Measurements from ENCODE around the gene SNN.

SNN gene

DNA sequence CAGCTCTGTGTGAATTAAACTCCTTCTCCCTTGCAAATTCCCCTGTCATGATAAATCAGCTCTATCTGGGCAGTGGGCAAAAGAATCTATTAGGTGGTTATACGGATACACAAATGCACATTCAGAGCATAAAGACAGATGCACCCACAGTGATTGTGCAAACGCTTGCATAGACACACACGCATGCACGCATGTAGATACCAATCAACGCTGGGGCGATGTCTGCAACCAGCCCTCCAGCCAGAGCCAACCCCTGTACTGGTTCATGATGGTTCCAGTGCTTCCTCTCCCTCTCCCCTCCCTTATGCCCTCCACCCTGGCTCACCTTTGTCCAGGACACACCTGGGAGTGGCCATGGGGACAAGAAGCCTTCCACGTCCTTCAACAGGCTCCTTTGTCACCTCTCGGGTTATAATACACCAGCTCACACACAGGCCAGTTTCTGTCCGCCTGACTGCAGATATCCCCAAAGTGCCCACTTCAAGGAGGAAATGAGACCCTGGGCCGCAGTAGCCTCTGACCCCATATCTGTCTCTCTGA lies 33.1 kb upstream of the SNN start:
- no peak overlapping the region for H3K4me3 ChIP-seq (ENCODE audit: low read depth, low read length)

DNA sequence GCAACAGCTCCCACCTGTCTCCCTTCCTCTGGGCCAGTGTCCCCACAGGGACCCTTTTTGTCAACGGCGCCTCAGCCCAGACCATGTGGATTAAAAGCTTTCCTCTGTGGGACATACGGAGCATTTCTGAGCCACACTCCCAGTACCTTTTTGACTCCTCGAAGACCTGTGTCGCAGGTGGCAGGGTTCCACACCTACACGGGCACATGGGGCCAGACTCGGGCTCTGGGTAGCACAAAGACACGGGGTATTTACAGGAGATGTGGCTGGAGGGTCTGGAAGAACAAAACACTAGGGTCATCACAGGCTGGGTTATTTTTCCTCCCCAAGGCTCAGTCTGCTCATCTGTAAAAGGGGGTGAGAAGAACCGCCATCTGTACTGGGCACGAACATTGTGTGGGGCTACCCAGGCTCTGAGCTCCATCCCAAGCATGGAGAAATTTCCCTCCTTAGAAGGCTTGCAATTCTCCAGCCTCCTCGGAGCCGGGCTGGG lies 32.5 kb upstream of the SNN start:
- H3K4me3 ChIP-seq (ENCODE audit: low read depth, low read length): peak overlapping the region; percentile 8

DNA sequence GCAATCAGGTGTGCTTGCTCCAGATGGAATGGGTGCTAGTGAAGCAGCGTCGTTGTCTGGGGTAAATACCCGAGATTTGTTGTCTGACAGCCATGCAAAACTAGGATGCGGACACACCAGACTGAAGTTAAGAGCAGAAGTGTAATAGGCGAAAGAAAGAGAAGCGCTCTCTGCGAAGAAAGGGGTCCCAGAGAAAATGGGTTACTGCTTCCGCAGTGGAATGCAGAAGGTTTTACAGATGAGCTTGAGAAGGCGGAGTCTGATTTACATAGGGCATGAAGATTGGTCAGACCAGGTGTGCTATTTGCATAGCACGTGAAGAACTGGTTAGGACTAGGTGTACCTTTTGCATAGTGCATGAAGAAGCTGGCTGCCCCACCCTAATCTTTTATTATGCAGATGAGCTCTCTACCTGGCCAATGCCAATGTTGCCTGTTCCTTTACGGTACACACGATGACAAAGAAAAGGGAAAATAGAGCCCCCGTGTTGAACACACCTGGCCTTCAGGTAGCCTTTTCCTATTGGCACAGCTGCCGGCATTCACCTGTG lies 32.0 kb upstream of the SNN start:
- peak overlapping the region; percentile 8 for H3K4me3 ChIP-seq (ENCODE audit: low read depth, low read length)

DNA sequence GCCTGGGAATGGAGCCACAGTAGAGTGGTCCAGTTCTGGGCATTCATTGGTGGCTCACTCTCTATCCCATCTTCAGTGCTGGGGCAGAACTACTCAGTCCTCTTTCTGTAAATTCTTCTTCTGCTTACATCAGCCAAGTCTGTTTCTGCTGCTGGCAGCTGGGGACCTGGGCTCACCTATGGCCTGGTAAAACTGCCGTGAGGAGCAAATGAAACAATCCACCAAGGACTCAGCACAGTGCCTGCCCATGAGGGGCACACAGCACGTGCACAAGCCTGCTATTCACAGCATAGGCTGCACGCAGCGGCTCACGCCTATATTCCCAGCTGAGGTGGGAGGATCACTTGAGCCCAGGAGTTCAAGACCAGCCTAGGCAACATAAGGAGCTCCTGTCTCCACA lies 30.9 kb upstream of the SNN start:
- H3K4me3 ChIP-seq (ENCODE audit: low read depth, low read length): no peak overlapping the region

DNA sequence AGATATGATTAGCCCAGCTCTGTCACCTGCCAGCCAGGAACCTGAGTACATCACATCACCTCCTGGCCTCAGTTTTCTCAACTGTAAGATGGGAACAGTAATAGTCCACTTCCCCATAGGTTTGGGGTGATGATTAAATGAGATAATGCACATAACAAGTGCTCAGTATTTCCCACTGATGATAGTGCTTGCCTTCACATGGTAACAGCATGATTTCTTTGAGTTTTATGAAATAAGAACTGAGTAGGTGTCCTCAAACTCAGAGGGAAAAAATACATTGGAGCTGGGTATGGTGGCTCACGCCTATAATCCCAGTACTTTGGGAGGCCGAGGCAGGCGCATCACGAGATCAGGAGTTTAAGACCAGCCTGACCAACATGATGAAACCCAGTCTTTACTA lies 30.1 kb upstream of the SNN start:
- no peak overlapping the region for H3K4me3 ChIP-seq (ENCODE audit: low read depth, low read length)

DNA sequence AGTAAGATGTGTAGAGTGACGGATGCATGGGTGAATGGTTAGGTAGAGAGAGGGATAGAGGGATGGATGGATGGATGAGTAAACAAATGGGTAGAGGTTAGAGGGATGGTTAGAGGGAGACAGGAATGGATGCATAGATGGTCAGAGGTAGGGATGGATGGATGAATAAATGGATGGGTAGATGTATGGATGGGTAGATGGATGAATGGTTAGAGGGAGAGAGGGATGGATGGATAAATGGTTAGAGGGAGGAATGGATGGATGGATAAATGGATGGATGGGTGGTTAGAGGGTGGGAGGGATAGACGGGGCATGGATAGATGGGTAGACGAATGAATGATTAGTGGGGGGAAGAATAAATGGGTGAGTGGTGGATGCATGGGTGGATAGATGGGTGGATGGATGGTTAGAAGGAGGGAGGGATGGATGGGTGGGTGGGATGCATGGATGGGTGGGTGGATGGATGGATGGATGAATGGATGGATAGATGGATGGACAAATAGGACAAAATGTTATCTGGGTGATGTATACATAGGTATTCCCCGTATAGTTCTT lies 29.2 kb upstream of the SNN start:
- no peak overlapping the region for H3K4me3 ChIP-seq (ENCODE audit: low read depth, low read length)

DNA sequence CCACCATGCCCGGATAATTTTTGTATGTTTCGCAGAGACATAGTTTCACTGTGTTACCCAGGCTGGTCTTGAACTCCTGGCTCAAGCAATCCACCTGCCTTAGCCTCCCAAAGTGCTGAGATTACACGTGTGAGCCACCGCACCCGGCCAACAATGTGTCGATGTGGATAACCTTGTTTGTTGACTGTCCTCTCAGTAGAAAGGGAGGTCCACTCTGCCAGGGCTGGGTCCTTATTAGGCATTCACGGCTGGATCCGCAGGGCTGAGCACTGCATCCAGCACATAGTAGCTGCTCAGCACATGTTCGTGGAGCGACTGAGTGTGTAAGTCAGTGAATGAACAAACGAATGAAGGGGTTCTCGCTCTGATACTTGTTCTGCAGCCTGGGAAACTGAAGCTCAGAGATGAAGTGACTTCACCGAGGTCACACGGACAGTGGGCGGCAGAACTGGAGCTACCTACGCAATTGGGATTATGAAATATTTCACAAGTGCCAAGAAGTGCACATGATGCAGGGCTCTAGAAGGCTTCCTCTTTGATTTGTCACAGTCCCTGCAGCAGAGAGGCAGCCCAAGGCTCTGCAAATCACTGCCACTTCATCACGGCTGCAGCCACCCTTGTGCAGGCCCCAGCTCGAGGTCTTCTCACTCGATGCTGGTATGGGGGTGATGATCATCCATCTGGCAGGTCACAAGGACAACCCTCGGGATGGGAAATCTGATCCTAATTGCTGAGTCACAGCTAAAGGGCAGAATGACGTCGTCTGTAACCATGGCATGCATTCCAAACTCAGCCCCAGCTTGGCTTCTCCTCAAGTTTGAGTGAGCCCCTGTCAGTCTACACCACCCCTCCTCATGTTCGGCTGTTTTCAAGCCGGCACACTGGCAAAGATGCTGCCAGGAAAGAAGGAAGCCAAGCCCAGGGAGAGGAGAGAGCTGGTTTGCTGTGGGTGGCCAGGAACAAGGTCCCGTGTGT lies 28.0 kb upstream of the SNN start:
- H3K4me3 ChIP-seq (ENCODE audit: low read depth, low read length): no peak overlapping the region

DNA sequence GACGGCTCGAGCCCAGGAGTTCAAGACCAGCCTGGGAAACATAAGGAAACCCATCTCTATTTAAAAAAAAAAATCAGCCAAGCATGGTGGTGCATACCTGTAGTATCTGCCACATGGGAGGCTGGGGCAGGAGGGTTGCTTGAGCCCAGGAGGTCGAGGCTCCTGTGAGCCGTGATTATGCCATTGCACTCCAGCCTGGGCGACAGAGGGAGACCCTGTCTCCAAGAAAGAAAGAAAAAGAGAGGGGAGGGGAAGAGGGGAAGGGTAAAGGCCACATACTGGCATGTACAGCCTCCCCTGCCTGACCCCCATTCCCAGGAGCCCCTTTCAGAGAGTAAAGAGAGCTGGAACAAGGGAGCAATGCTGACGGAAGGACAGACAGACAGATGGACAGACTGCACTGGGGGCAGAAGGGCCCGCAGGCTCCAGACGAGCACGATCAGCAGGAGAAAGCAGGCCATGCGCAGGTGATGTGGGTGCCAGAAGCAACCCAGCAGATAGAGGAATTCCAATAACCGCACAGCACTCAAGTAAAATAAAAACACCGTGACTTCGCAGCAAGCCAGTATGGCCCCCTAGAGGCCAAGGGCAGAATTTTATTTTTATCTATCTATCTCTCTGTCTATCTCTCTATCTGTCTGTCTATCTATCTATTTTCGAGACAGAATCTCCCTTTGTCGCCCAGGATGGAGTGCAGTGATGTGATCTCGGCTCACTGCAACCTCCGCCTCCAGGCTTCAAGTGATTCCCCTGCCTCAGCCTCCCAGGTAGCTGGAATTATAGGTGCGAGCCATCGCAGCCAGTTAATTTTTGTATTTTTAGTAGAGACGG lies 27.1 kb upstream of the SNN start:
- H3K4me3 ChIP-seq (ENCODE audit: low read depth, low read length): no peak overlapping the region

DNA sequence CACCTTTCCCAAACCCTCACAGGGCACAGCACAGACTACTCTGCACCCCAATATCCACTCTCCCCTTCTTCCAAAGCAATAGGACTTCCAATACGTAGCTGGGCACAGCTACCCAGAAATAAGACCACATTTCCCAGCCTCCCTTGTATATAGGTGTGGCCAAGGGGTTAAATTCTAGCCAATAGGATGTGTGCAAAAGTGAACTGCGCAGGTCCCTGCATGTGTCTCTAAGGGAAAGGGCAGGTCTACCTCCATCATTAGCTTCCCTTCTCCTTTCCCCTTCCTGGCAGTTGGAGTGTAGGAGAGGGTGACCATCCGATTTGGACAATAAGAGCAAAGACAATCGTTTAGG lies 25.5 kb upstream of the SNN start:
- no peak overlapping the region for H3K4me3 ChIP-seq (ENCODE audit: low read depth, low read length)

DNA sequence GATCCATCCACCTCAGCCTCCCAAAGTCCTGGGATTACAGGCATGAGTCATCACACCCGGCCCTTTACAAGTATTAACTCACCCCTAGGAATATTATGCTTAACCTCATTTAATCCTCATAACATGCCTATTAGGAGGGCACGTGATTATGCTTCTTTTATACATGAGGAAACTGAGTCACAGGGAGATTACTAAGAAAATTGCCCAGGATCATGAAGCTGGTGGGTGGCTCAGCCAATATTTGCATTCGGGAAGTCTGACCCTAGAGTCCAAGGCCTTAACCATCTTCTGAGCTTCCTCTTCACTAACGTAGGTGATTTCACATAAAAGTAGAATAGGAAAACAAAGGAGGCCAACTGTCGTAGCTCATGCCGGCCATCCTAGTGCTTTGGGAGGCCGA lies 19.0 kb upstream of the SNN start:
- H3K4me3 ChIP-seq (ENCODE audit: low read depth, low read length): no peak overlapping the region

DNA sequence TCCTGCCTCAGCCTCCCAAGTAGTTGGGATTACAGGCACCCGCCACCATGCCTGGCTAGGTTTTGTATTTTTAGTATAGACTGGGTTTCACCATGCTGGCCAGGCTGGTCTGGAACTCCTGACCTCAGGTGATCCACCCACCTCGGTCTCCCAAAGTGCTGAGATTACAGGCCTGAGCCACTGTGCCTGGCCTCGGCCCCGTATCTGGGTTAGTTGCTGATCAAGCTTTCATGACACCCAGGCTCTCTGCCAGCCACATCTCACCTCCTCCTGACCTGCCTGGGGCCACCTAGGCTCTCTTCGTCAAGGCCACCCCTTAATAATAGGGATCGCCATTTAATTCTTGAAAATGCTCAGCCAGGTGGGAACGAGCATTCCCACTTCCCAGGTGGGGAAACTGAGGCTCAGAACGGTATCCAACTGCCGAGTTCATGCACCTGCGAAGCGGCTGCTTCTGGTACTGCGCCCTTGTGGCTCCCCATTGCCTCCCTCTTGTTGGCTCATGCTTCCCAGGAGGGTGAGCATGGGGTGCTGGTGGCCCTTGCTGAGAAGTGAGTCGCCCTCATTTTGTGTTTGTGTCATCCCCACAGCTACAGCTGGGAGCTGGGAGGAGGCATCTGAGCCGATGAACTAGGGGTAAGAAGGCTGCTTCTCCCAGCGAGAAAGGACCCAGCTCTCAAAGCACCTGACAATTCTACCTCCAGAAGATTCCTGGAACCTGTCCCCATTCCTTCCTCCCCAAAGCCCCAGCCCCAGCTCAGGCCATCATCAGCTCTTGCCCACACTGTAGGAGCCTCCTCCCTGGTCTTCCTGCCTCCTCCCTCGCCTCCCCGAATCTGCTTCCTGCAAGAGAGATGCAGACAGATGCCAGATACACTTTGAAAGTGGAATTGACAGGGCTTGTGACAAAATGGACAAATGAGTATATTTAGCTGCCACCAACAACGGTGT lies 17.3 kb upstream of the SNN start:
- no peak overlapping the region for H3K4me3 ChIP-seq (ENCODE audit: low read depth, low read length)

DNA sequence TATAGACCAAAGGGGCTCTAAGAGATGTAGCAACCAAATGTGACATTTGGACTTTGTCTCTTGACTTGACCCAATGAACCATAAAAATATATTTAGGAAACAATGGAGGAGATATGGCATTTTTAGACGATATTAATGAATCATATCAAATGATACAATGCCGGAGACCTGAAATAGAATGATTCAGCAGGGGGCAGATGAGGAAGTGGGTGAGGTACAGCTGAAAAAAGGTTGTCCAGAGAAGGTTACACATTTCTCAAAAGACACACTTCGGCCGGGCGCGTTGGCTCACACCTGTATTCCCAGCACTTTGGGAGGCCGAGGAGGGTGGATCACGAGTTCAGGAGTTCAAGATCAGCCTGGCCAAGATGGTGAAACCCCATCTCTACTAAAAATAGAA lies 16.5 kb upstream of the SNN start:
- no peak overlapping the region for H3K4me3 ChIP-seq (ENCODE audit: low read depth, low read length)

DNA sequence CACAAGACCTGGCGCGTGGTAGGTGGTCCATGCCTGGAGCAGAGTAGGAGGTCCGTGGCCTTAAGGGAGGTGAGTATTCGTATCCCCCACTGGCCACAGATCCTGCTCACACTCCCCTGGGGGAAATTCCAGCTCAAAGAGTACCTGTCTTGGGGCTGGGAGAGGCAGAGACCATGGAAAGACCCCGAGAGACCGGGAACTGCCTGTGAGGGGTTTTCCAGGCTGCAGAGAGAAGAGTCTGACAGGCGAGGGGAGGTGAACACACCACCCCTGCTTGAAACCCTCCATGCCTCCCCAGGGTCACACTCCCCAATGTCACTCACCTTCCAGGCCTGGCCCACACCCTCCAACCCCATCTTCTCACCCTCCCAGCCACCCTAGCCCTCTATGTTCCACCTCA lies 12.6 kb upstream of the SNN start:
- H3K4me3 ChIP-seq (ENCODE audit: low read depth, low read length): no peak overlapping the region

DNA sequence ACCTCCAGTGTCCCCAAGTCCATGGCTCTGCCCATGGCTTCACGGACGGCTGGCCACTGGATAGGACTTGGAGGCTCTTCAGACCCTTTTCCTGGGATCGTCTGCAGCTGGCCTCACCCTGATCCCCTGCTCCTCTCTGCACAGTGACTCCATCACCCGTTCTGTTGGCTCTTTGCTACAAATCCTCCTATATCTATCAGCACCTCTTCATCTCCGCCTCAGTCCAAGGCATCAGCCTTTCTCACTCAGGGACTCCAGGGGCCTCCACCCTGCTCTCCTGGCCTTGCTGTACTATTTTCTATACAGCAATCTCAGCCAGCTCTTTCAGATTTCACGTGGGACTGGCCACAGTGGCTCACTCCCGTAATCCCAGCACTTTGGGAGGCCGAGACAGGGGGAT lies 10.7 kb upstream of the SNN start:
- no peak overlapping the region for H3K4me3 ChIP-seq (ENCODE audit: low read depth, low read length)

DNA sequence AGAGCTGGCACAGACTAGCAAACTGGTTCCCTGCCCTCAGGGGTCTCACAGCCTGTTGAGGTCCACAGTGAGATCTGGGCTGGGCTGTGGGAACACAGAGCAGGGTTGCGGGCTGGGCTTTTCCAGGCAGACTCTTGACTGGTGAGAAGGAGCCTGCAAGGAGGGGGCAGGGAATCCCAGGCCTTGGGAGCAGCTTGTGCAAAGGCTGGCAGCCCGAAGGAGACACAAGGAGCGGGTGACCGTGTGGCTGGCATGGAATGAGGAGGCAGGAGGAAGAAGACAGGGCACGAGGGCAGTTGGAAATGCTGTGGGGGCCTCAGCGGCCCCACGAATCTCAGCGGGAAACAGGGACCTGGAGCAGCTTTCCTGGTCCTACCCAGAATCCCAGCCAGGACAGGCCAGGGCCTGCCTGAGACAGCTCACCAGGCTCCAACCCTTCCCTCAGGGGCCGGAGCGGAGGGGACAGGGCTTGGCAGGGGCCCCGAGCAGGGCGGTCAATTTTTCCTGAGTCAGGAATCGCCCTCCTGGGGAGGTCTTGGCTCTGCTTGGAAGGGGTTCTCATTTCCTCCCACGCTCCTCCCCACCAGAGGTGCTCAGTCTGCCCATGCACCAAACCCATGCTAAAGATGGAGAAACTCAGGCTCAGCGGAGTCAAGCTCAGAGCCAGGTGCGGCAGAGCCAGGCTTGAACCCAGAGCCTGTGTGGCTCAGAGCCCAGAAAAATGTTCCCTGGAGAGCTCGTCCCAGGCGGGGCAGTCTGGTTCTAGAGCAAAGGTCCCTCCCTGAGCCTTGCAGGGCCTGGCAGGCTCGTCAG lies 9.2 kb upstream of the SNN start:
- no peak overlapping the region for H3K4me3 ChIP-seq (ENCODE audit: low read depth, low read length)

DNA sequence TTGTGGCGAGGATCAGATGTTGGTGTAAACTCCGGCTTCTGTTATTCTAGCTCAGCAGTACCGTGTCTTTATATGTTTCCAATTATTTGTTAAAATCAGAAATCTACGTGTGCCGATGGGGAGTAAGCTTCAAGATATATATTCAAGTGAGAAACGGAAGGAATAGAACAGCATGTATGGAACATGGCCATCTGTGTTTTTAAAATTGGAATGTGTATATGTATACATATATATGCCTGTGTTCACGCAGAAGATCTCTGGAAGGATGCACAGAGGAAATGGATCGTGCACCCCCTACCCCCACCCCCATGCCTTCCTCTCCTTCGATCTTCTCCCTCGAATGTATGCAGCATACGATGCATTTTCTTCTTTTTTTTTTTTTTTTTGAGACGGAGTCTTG lies 7.7 kb upstream of the SNN start:
- H3K4me3 ChIP-seq (ENCODE audit: low read depth, low read length): no peak overlapping the region

DNA sequence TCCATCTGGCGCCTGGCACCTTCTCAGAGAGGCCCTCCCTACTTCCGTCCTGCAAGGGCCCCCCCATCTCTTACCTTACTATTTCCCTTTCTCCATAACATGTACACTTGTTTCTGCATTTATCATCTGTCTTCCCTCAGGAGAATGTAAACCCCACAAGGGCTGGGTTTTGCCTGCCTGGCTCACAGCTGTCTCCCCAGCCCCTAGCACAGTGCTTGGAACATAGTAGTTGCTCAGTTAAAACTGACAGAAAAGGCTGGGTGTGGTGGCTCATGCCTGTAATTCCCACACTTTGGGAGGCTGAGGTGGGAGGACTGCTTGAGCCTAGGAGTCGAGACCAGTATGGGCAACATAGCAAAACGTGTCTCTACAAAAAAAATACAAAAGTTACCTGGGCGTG lies 5.7 kb upstream of the SNN start:
- H3K4me3 ChIP-seq (ENCODE audit: low read depth, low read length): no peak overlapping the region

DNA sequence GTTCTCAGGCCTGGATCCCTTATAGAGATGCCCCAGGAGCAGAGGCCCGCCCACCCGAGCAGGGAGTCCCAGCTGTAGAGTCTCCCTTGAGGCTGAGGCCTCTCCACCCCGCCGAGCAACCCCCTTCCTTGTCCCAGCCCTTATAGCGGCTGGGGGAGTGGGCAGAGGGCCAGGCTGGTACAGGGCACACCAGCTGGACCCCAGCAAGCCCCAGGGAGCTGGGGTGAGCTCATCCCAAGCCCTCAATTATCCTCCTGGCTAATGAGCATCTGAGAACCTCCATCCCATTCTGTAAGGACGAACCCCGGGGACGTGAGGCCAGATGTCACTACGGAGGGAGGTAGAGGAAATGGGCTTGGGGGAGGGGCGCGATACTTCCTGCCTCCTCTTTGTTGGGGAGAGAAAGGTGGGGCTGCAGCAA lies 3.2 kb upstream of the SNN start:
- H3K4me3 ChIP-seq (ENCODE audit: low read depth, low read length): no peak overlapping the region
